Suprapubic skin (tissue), 4 donors: Measurements from ENCODE around the gene PLPP1. TPM values are rescaled to one million over a fixed set of nuclear protein-coding genes. Genes with fewer than 3 reads are reported as not detected.
A peak's percentile ranks its signal among the peaks of the same experiment; 100 is the strongest.

ENCODE experiments used
- DNase-seq, 2 donors: peaks; one replicate each; pipeline ENCODE4 v3.0.0-alpha.2; 2019; ENCODE audit warnings: low spot score in 2 of 2
- H3K27ac ChIP-seq: fragments of 200-600 bp; sonication (generic); one replicate; pipeline ENCODE4 v1.5.1; 2019
- H3K27me3 ChIP-seq: fragments of 200-600 bp; sonication (generic); one replicate; pipeline ENCODE4 v1.5.1; 2019
- H3K36me3 ChIP-seq: fragments of 200-600 bp; sonication (generic); one replicate; pipeline ENCODE4 v1.5.1; 2019
- H3K4me1 ChIP-seq: fragments of 200-600 bp; sonication (generic); one replicate; pipeline ENCODE4 v1.5.1; 2019
- H3K4me3 ChIP-seq: fragments of 200-600 bp; sonication (generic); one replicate; pipeline ENCODE4 v1.5.1; 2019; ENCODE audit warnings: mild to moderate bottlenecking
- H3K9me3 ChIP-seq: fragments of 200-600 bp; sonication (generic); one replicate; pipeline ENCODE4 v1.5.1; 2019
- EP300 ChIP-seq: sonication (generic); formaldehyde crosslinking; IDR thresholded peaks from one replicate; pipeline ENCODE4 v1.6.1; 2017; ENCODE audit warnings: antibody characterized with exemption
- POLR2A ChIP-seq, 2 donors: fragments of 450-650 bp; IDR thresholded peaks; one replicate each; pipeline ENCODE4 v1.6.1; 2017; ENCODE audit warnings: antibody characterized with exemption in 2 of 2, mild to moderate bottlenecking in 2 of 2, moderate library complexity in 2 of 2
- POLR2AphosphoS5 ChIP-seq, 3 donors: sonication (generic); formaldehyde crosslinking; IDR thresholded peaks; one replicate each; pipeline ENCODE4 v1.6.1; 2017; ENCODE audit warnings: antibody characterized with exemption in 3 of 3
- WGBS: methylation state at CpG from one replicate; pipeline ENCODE4 v1.1.5; 2018; 5-methylcytosine and 5-hydroxymethylcytosine counted together
- total RNA-seq, 4 donors: library from RNA; depleted of rRNA; stranded (reverse); fragments of >200 nt; gene quantifications; one replicate each; pipeline ENCODE4 v1.1.0, GENCODE V29; 2016
- TF ChIP-seq, protein P1 (sequence below), 2 donors: fragments of 200-600 bp in 1 of 2; fragments of 450-650 bp in 1 of 2; sonication (generic) in 1 of 2; IDR thresholded peaks; one replicate each; pipeline ENCODE4 v1.5.1; 2016 to 2019; ENCODE audit warnings: antibody characterized with exemption in 2 of 2, mild to moderate bottlenecking in 1 of 2, moderate library complexity in 1 of 2

Gene PLPP1
- total RNA-seq, 4 donors from 2014 or later: 57.8 to 81.6 (median 69.1) TPM

DNA sequence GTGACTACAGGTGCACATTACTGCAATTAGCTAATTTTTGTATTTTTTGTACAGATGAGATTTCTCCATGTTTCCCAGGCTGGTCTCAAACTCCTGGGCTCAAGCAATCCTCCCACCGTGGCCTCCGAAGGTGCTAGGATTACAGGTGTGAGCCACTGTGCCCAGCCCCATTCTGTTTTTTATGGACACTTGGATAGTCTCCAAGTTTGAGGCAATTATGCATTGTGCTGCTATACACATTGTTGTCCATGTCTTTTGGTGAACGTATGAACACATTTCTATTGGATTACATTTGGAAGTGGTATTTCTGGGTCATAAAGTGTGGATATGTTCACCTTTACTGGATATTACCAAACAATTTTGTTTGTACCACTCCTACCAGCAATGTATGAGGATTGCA, 22.4 kb upstream of the PLPP1 start:
- no peaks in the 10 kb centered on the region for H3K27me3 ChIP-seq
- TF ChIP-seq EP300: no peak
- TF ChIP-seq POLR2AphosphoS5 (IDR thresholded peaks at IDR 0.05): no peak
- TF ChIP-seq POLR2A (IDR thresholded peaks at IDR 0.05): no peak
- TF ChIP-seq, protein P1, sequence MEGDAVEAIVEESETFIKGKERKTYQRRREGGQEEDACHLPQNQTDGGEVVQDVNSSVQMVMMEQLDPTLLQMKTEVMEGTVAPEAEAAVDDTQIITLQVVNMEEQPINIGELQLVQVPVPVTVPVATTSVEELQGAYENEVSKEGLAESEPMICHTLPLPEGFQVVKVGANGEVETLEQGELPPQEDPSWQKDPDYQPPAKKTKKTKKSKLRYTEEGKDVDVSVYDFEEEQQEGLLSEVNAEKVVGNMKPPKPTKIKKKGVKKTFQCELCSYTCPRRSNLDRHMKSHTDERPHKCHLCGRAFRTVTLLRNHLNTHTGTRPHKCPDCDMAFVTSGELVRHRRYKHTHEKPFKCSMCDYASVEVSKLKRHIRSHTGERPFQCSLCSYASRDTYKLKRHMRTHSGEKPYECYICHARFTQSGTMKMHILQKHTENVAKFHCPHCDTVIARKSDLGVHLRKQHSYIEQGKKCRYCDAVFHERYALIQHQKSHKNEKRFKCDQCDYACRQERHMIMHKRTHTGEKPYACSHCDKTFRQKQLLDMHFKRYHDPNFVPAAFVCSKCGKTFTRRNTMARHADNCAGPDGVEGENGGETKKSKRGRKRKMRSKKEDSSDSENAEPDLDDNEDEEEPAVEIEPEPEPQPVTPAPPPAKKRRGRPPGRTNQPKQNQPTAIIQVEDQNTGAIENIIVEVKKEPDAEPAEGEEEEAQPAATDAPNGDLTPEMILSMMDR (IDR thresholded peaks at IDR 0.05): no peak
- H3K4me1 ChIP-seq: peaks cover 11% of the 10 kb centered on the region
- H3K36me3 ChIP-seq: no peaks in the 10 kb centered on the region
- no peak overlapping the region for H3K4me3 ChIP-seq
- no peaks in the 10 kb centered on the region for H3K9me3 ChIP-seq
- WGBS: 93% methylated on average over 3 of the region's 3 CpGs
- no peak overlapping the region for H3K27ac ChIP-seq
- DNase-seq: no peak

DNA sequence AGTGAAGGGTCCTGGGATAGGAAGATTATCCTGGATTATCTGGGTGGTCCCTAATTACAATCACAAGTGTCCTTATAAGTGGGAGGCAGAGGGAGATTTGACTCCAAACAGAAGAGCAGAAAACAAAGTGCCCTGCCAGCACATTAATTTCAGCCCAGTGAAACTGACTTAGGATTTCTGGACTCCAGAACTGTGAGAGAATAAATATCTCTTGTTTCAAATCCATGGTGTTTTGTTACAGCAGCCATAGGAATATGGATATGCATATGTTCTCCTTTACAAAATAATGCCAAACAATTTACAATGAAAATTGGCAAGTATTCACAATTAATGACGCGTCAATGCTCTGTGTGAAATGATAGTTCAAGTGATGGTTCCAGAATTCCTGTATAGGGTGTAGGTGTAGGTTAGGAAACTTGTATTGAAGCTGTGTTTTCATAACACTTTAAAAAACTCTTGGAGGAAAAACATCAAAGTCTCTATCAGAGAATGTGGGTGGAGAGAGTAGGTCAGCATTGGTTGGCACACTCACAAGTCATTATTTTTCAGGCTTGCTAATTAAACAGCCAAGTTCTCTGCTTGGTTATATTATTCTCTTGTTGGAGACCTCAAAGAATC, 19.9 kb upstream of the PLPP1 start:
- H3K4me3 ChIP-seq: no peak overlapping the region
- DNase-seq: no peak
- peaks cover 11% of the 10 kb centered on the region for H3K4me1 ChIP-seq
- peak overlapping the region; percentile 30 for H3K27ac ChIP-seq
- WGBS: 30% methylated on average over 2 of the region's 2 CpGs
- no peaks in the 10 kb centered on the region for H3K36me3 ChIP-seq
- TF ChIP-seq POLR2A (IDR thresholded peaks at IDR 0.05): no peak
- TF ChIP-seq EP300: no peak
- TF ChIP-seq POLR2AphosphoS5 (IDR thresholded peaks at IDR 0.05): no peak
- H3K27me3 ChIP-seq: no peaks in the 10 kb centered on the region
- H3K9me3 ChIP-seq: no peaks in the 10 kb centered on the region

DNA sequence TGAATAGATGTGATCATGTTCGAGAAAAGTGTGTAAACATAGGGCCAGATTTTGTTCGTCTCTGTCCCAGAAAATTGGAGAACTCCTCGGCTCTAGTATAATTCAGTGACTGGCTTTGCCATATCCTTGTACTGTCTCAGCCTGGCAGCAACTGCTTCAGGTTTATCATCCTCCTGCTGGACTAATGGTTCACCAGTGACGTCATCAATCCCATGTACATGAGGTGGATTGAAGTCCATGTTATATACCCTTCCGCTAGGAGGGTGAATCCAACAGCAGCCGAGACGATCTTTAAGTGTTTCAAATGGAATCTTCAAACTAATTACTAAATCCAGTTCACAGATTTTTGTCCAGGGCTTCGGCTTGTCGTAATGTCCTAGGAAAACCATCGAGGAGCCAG, 17.1 kb upstream of the PLPP1 start:
- no peaks in the 10 kb centered on the region for H3K9me3 ChIP-seq
- no peaks in the 10 kb centered on the region for H3K27me3 ChIP-seq
- H3K27ac ChIP-seq: no peak overlapping the region
- WGBS: 95% methylated on average over 10 of the region's 10 CpGs
- no peak overlapping the region for H3K4me3 ChIP-seq
- TF ChIP-seq POLR2A (IDR thresholded peaks at IDR 0.05) (no peak), EP300 (no peak), POLR2AphosphoS5 (IDR thresholded peaks at IDR 0.05) (no peak)
- TF ChIP-seq, protein P1 (IDR thresholded peaks at IDR 0.05): no peak
- no peak for DNase-seq
- peaks cover 11% of the 10 kb centered on the region for H3K4me1 ChIP-seq
- no peaks in the 10 kb centered on the region for H3K36me3 ChIP-seq

DNA sequence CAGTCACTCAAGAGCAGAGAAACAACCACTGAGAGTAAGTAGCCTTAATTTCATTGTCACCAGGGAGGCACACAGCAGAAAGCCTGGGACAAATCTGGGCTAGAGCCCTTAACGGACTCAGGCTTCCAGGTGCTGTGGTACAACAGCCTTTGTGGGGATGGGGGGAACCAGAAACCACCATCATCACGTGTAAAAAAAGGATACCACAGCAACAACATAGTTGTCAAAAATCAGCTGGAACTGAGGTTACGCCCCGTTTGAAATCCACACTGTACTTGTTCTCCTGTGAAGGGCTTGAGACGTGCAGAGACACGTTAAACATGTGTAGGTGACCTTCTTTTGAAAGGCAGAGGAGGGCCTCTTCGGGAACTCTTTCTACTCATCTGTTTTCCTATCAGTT, 16.6 kb upstream of the PLPP1 start:
- Histone ChIP-seq H3K4me1 (peaks cover 11% of the 10 kb centered on the region), H3K9me3 (no peaks in the 10 kb centered on the region), H3K27me3 (no peaks in the 10 kb centered on the region), H3K4me3 (no peak overlapping the region), H3K27ac (no peak overlapping the region), H3K36me3 (no peaks in the 10 kb centered on the region)
- WGBS: 69% methylated on average over 7 of the region's 7 CpGs
- TF ChIP-seq EP300 (no peak), POLR2A (IDR thresholded peaks at IDR 0.05) (no peak), POLR2AphosphoS5 (IDR thresholded peaks at IDR 0.05) (no peak)
- TF ChIP-seq, protein P1 (IDR thresholded peaks at IDR 0.05): no peak
- no peak for DNase-seq

DNA sequence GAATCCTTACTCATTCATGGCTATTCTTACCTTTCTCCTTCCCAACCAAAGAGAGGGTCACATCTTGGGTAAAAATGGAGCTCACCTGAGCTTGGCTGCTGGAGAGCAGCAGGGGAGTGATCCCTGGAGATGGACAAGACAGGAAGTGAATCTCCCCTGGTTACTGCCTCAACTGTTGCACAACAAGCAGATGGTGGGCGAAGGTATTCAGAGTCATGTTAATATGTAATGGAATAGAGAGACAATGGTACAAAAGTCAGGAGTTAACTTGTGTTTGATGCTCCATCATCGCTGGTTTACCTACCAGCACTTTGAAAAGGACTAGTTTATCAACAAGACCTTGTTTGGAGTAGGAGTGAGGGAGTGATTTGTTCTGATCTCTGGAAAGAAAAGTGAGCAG, 13.0 kb upstream of the PLPP1 start:
- TF ChIP-seq POLR2A (IDR thresholded peaks at IDR 0.05) (no peak), EP300 (no peak), POLR2AphosphoS5 (IDR thresholded peaks at IDR 0.05) (no peak)
- TF ChIP-seq, protein P1 (IDR thresholded peaks at IDR 0.05): no peak
- Histone ChIP-seq H3K4me3 (no peak overlapping the region), H3K27me3 (no peaks in the 10 kb centered on the region), H3K9me3 (no peaks in the 10 kb centered on the region), H3K27ac (no peak overlapping the region), H3K36me3 (no peaks in the 10 kb centered on the region), H3K4me1 (no peaks in the 10 kb centered on the region)
- WGBS: 94% methylated on average over 2 of the region's 2 CpGs
- no peak for DNase-seq

- Histone ChIP-seq H3K27ac (no peak overlapping the region), H3K4me1 (no peaks in the 10 kb centered on the region), H3K36me3 (no peaks in the 10 kb centered on the region), H3K4me3 (no peak overlapping the region), H3K9me3 (no peaks in the 10 kb centered on the region), H3K27me3 (no peaks in the 10 kb centered on the region)
- WGBS: 69% methylated on average over 2 of the region's 2 CpGs
- no peak for DNase-seq
- TF ChIP-seq POLR2AphosphoS5 (IDR thresholded peaks at IDR 0.05) (no peak), POLR2A (IDR thresholded peaks at IDR 0.05) (no peak), EP300 (no peak)
- TF ChIP-seq, protein P1 (IDR thresholded peaks at IDR 0.05): no peak
These were observed 12.2 kb upstream of the PLPP1 start for GRCh38 chr5:55546947-55547346.
